Measurements from ENCODE around the gene COPS8.

The COPS8 gene

GRCh38 chr2:237085248-237086221 lies at the start of gene COPS8:
COPS8 (plus strand) TSS chr2:237085889; CDS start chr2:237085965, 76 bp downstream.
- H3K27me3 Mint-ChIP-seq: no peaks in the 10 kb centered on the region
- H3K27ac Mint-ChIP-seq (ENCODE audit: low read depth): peak within 1 kb of the TSS; percentile 98
- no peaks in the 10 kb centered on the region for H3K9me3 Mint-ChIP-seq
- peaks cover 18% of the 10 kb centered on the region for H3K36me3 Mint-ChIP-seq (ENCODE audit: insufficient read depth)
- peaks cover 17% of the 10 kb centered on the region for H3K4me1 Mint-ChIP-seq
- H3K4me3 Mint-ChIP-seq: peak within 1 kb of the TSS; percentile 97
- DNase-seq (ENCODE audit: low spot score in 2 of 2) (peak; percentile 85 to 87), ATAC-seq (replicated peaks; ENCODE audit: extremely low read depth, poor library complexity, severe bottlenecking) (peak; percentile 100)

- no peaks in the 10 kb centered on the region for H3K36me3 Mint-ChIP-seq (ENCODE audit: insufficient read depth)
These were observed 46.2 kb upstream of the COPS8 start for GRCh38 chr2:237039301-237040031.

GRCh38 chr2:237041231-237041630 lies 44.5 kb upstream of the COPS8 start:
- ATAC-seq (replicated peaks; ENCODE audit: extremely low read depth, poor library complexity, severe bottlenecking) (no peak), DNase-seq (ENCODE audit: low spot score in 2 of 2) (no peak)
- H3K27ac Mint-ChIP-seq (ENCODE audit: low read depth): no peak overlapping the region
- H3K4me3 Mint-ChIP-seq: no peak overlapping the region
- H3K9me3 Mint-ChIP-seq: no peaks in the 10 kb centered on the region
- H3K4me1 Mint-ChIP-seq: no peaks in the 10 kb centered on the region
- H3K36me3 Mint-ChIP-seq (ENCODE audit: insufficient read depth): no peaks in the 10 kb centered on the region
- H3K27me3 Mint-ChIP-seq: peaks cover 29% of the 10 kb centered on the region

More at GRCh38 chr2:237039301-237040031, 46.2 kb upstream of the COPS8 start:
- ATAC-seq (replicated peaks; ENCODE audit: extremely low read depth, poor library complexity, severe bottlenecking): no peak
- no peak for DNase-seq (ENCODE audit: low spot score in 2 of 2)
- Mint-ChIP-seq H3K9me3 (no peaks in the 10 kb centered on the region), H3K27ac (ENCODE audit: low read depth) (no peak overlapping the region), H3K4me1 (no peaks in the 10 kb centered on the region), H3K27me3 (peaks cover 29% of the 10 kb centered on the region), H3K4me3 (no peak overlapping the region)

- no peaks in the 10 kb centered on the region for H3K9me3 Mint-ChIP-seq
- DNase-seq (ENCODE audit: low spot score in 2 of 2) (no peak), ATAC-seq (replicated peaks; ENCODE audit: extremely low read depth, poor library complexity, severe bottlenecking) (no peak)
- no peak overlapping the region for H3K4me3 Mint-ChIP-seq
- H3K27ac Mint-ChIP-seq (ENCODE audit: low read depth): no peak overlapping the region
- H3K36me3 Mint-ChIP-seq (ENCODE audit: insufficient read depth): no peaks in the 10 kb centered on the region
- H3K4me1 Mint-ChIP-seq: no peaks in the 10 kb centered on the region
- H3K27me3 Mint-ChIP-seq: peaks cover 36% of the 10 kb centered on the region
These were observed 43.6 kb upstream of the COPS8 start for GRCh38 chr2:237042101-237042500.

- Mint-ChIP-seq H3K36me3 (ENCODE audit: insufficient read depth) (no peaks in the 10 kb centered on the region), H3K27ac (ENCODE audit: low read depth) (no peak overlapping the region), H3K27me3 (peaks cover 42% of the 10 kb centered on the region), H3K4me3 (no peak overlapping the region), H3K4me1 (no peaks in the 10 kb centered on the region), H3K9me3 (peaks cover 5% of the 10 kb centered on the region)
- DNase-seq (ENCODE audit: low spot score in 2 of 2): no peak
- no peak for ATAC-seq (replicated peaks; ENCODE audit: extremely low read depth, poor library complexity, severe bottlenecking)
These were observed 41.8 kb upstream of the COPS8 start for GRCh38 chr2:237043866-237044265.

DNA sequence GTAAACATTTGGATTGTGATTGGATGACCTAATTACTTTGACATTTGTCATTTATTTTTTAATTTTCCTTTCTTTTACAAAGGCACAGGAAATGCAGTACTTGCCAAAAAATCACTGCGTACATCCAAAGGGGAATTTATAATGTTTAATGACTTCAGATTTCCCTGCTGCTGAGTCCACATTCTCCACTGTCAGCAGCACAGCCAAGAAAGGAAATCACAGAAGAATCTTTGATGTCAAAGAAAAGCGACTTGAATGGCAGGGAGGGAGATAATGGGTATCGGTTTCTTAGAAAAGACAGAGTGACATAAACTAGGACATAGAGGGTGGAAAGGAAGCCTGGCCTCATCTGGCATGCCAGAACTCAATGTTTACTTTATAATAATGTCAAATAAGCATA lies 41.4 kb upstream of the COPS8 start:
- H3K36me3 Mint-ChIP-seq (ENCODE audit: insufficient read depth): no peaks in the 10 kb centered on the region
- no peak overlapping the region for H3K4me3 Mint-ChIP-seq

GRCh38 chr2:237045449-237045848 lies 40.2 kb upstream of the COPS8 start:
- no peak for DNase-seq (ENCODE audit: low spot score in 2 of 2)

More for the DNA sequence above, 41.4 kb upstream of the COPS8 start:
- DNase-seq (ENCODE audit: low spot score in 2 of 2) (no peak), ATAC-seq (replicated peaks; ENCODE audit: extremely low read depth, poor library complexity, severe bottlenecking) (no peak)
- Mint-ChIP-seq H3K27ac (ENCODE audit: low read depth) (no peak overlapping the region), H3K4me1 (no peaks in the 10 kb centered on the region), H3K9me3 (peaks cover 5% of the 10 kb centered on the region), H3K27me3 (peaks cover 42% of the 10 kb centered on the region)

DNA sequence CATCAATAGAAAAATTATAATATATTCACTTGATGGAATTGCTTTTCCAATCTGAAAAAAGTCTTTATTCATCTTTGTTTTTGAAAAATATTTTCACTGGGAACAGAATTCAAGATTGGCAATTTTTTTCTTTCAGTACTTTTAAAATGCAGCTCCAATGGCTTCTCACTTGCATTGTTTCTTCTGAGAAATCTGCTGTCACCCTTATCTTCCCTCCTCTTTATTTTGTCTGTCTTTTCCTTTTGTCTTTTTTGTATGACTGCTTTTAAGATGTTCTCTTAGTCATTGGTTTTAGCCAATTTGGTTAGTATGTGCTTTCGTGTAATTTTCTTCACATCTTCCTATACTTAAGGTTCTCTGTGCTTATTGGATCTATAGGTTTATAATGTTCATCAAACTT lies 37.1 kb upstream of the COPS8 start:
- Mint-ChIP-seq H3K4me1 (no peaks in the 10 kb centered on the region), H3K9me3 (peaks cover 5% of the 10 kb centered on the region), H3K27ac (ENCODE audit: low read depth) (no peak overlapping the region), H3K4me3 (no peak overlapping the region), H3K36me3 (ENCODE audit: insufficient read depth) (peaks cover 2% of the 10 kb centered on the region), H3K27me3 (peaks cover 39% of the 10 kb centered on the region)
- no peak for ATAC-seq (replicated peaks; ENCODE audit: extremely low read depth, poor library complexity, severe bottlenecking)
- no peak for DNase-seq (ENCODE audit: low spot score in 2 of 2)

More at GRCh38 chr2:237045449-237045848, 40.2 kb upstream of the COPS8 start:
- peaks cover 42% of the 10 kb centered on the region for H3K27me3 Mint-ChIP-seq
- no peak for ATAC-seq (replicated peaks; ENCODE audit: extremely low read depth, poor library complexity, severe bottlenecking)
- peaks cover 5% of the 10 kb centered on the region for H3K9me3 Mint-ChIP-seq
- H3K4me1 Mint-ChIP-seq: no peaks in the 10 kb centered on the region
- H3K4me3 Mint-ChIP-seq: no peak overlapping the region
- no peak overlapping the region for H3K27ac Mint-ChIP-seq (ENCODE audit: low read depth)
- H3K36me3 Mint-ChIP-seq (ENCODE audit: insufficient read depth): no peaks in the 10 kb centered on the region

- H3K4me1 Mint-ChIP-seq: no peaks in the 10 kb centered on the region
- no peak for DNase-seq (ENCODE audit: low spot score in 2 of 2)
- peaks cover 2% of the 10 kb centered on the region for H3K36me3 Mint-ChIP-seq (ENCODE audit: insufficient read depth)
- H3K27ac Mint-ChIP-seq (ENCODE audit: low read depth): no peak overlapping the region
- H3K4me3 Mint-ChIP-seq: no peak overlapping the region
- peaks cover 34% of the 10 kb centered on the region for H3K27me3 Mint-ChIP-seq
- peaks cover 5% of the 10 kb centered on the region for H3K9me3 Mint-ChIP-seq
- no peak for ATAC-seq (replicated peaks; ENCODE audit: extremely low read depth, poor library complexity, severe bottlenecking)
These were observed 33.8 kb upstream of the COPS8 start for GRCh38 chr2:237051861-237052260.

GRCh38 chr2:237053066-237053465 lies 32.6 kb upstream of the COPS8 start:
- ATAC-seq (replicated peaks; ENCODE audit: extremely low read depth, poor library complexity, severe bottlenecking) (no peak), DNase-seq (ENCODE audit: low spot score in 2 of 2) (no peak)
- Mint-ChIP-seq H3K27me3 (peaks cover 25% of the 10 kb centered on the region), H3K36me3 (ENCODE audit: insufficient read depth) (peaks cover 2% of the 10 kb centered on the region), H3K4me1 (no peaks in the 10 kb centered on the region), H3K9me3 (peaks cover 5% of the 10 kb centered on the region), H3K27ac (ENCODE audit: low read depth) (no peak overlapping the region), H3K4me3 (no peak overlapping the region)

GRCh38 chr2:237055386-237056100 lies 30.1 kb upstream of the COPS8 start:
- ATAC-seq (replicated peaks; ENCODE audit: extremely low read depth, poor library complexity, severe bottlenecking): no peak
- Mint-ChIP-seq H3K9me3 (no peaks in the 10 kb centered on the region), H3K4me1 (no peaks in the 10 kb centered on the region), H3K27ac (ENCODE audit: low read depth) (no peak overlapping the region), H3K27me3 (peaks cover 25% of the 10 kb centered on the region), H3K36me3 (ENCODE audit: insufficient read depth) (peaks cover 2% of the 10 kb centered on the region), H3K4me3 (no peak overlapping the region)
- no peak for DNase-seq (ENCODE audit: low spot score in 2 of 2)

- DNase-seq (ENCODE audit: low spot score in 2 of 2): no peak
- no peak for ATAC-seq (replicated peaks; ENCODE audit: extremely low read depth, poor library complexity, severe bottlenecking)
- Mint-ChIP-seq H3K36me3 (ENCODE audit: insufficient read depth) (peaks cover 2% of the 10 kb centered on the region), H3K27ac (ENCODE audit: low read depth) (no peak overlapping the region), H3K9me3 (no peaks in the 10 kb centered on the region), H3K4me1 (no peaks in the 10 kb centered on the region), H3K27me3 (peaks cover 28% of the 10 kb centered on the region), H3K4me3 (no peak overlapping the region)
These were observed 29.3 kb upstream of the COPS8 start for GRCh38 chr2:237056287-237056875.

Measured in central memory CD8-positive, alpha-beta T cell (primary cell).